HepG2 (cell line): ENCODE results near the gene ARIH2. TPM values are rescaled to one million over a fixed set of nuclear protein-coding genes. Genes with fewer than 3 reads are reported as not detected.

Experiments used
- HOXA3 ChIP-seq: sonication (generic); formaldehyde crosslinking; IDR thresholded peaks from 2 replicates; pipeline ENCODE4 v1.5.0; 2020; ENCODE audit warnings: missing genetic modification reagents
- KDM1A ChIP-seq: IDR thresholded peaks from 2 replicates; pipeline ENCODE4 v1.6.1; 2016; ENCODE audit warnings: missing compliant biosample characterization
- KDM5B ChIP-seq: sonication (generic); formaldehyde crosslinking; IDR thresholded peaks from 2 replicates; pipeline ENCODE4 v1.4.0; 2020; ENCODE audit warnings: missing genetic modification reagents, mild to moderate bottlenecking, borderline replicate concordance
- KLF6 ChIP-seq: IDR thresholded peaks from 2 replicates; pipeline ENCODE4 v1.8.0; 2016; ENCODE audit warnings: missing biosample characterization, missing genetic modification reagents
- MEIS2 ChIP-seq: sonication (generic); formaldehyde crosslinking; IDR thresholded peaks from 2 replicates; pipeline ENCODE4 v1.9.0; 2021; ENCODE audit warnings: mild to moderate bottlenecking, missing genetic modification reagents
- PLRG1 ChIP-seq: fragments of 450-650 bp; conservative IDR thresholded peaks from 2 replicates; pipeline ENCODE4 v1.6.1; 2016
- RELA ChIP-seq: sonication (generic); formaldehyde crosslinking; IDR thresholded peaks from 2 replicates; pipeline ENCODE4 v1.4.0; 2020; ENCODE audit warnings: missing genetic modification reagents
- ZNF235 ChIP-seq: sonication (generic); formaldehyde crosslinking; IDR thresholded peaks from 2 replicates; pipeline ENCODE4 v1.8.1; 2023; ENCODE audit warnings: mild to moderate bottlenecking, missing genetic modification reagents, borderline replicate concordance
- ZNF382 ChIP-seq: sonication (generic); formaldehyde crosslinking; IDR thresholded peaks from 2 replicates; pipeline ENCODE4 v1.5.0; 2020; ENCODE audit warnings: missing genetic modification reagents, mild to moderate bottlenecking, borderline replicate concordance
- ZNF496 ChIP-seq: sonication (generic); formaldehyde crosslinking; IDR thresholded peaks from 2 replicates; pipeline ENCODE4 v1.8.1; 2023; ENCODE audit warnings: mild to moderate bottlenecking, moderate library complexity, missing genetic modification reagents; ENCODE audit not compliant: insufficient replicate concordance
- ZNF747 ChIP-seq: sonication (generic); formaldehyde crosslinking; IDR thresholded peaks from 2 replicates; pipeline ENCODE4 v1.8.1; 2023; ENCODE audit warnings: missing genetic modification reagents, mild to moderate bottlenecking, borderline replicate concordance
- ZSCAN20 ChIP-seq: sonication (generic); formaldehyde crosslinking; IDR thresholded peaks from 2 replicates; pipeline ENCODE4 v1.4.0; 2020; ENCODE audit warnings: missing genetic modification reagents, mild to moderate bottlenecking, borderline replicate concordance
- polyA plus RNA-seq, 8 experiments: library from polyadenylated mRNA; depleted of rRNA in 3 of 8; stranded (reverse) in 7 of 8; unstranded in 1 of 8; fragments of >200 nt; fragmentation: Illumina TruSeq in 4 of 8; extraction: Trizol in 4 of 8; gene quantifications; 2 replicates each; pipeline versions ENCODE4 v1.2.1 to v1.2.3, GENCODE V29; 2011 to 2016; ENCODE audit warnings: low read depth in 4 of 8, missing spikeins in 1 of 8, mixed read lengths in 1 of 8; ENCODE audit not compliant: insufficient read depth in 1 of 8
- total RNA-seq, 5 experiments: library from RNA; depleted of rRNA; stranded (reverse); fragments of >200 nt; fragmentation: Illumina TruSeq; extraction: Trizol; gene quantifications; 2 replicates each; pipeline ENCODE4 v1.2.3, GENCODE V29; 2016; ENCODE audit warnings: low read depth in 1 of 5
- TF ChIP-seq, protein P1 (sequence below): sonication (generic); formaldehyde crosslinking; conservative IDR thresholded peaks from 2 replicates; pipeline ENCODE4 v1.5.0; 2020; ENCODE audit warnings: missing genetic modification reagents
- TF ChIP-seq, protein P2 (sequence below): sonication (generic); formaldehyde crosslinking; IDR thresholded peaks from 2 replicates; pipeline ENCODE4 v1.5.1; 2020; ENCODE audit warnings: mild to moderate bottlenecking, missing genetic modification reagents, moderate library complexity
- TF ChIP-seq, protein P3 (sequence below): sonication (generic); formaldehyde crosslinking; IDR thresholded peaks from 2 replicates; pipeline ENCODE4 v1.4.0; 2020; ENCODE audit warnings: missing genetic modification reagents
- TF ChIP-seq, protein P4 (sequence below): sonication (generic); formaldehyde crosslinking; IDR thresholded peaks from 2 replicates; pipeline ENCODE4 v1.8.0; 2022; ENCODE audit warnings: mild to moderate bottlenecking, missing genetic modification reagents
- TF ChIP-seq, protein P5 (sequence below): sonication (generic); formaldehyde crosslinking; IDR thresholded peaks from 2 replicates; pipeline ENCODE4 v1.8.0; 2022; ENCODE audit warnings: missing genetic modification reagents, mild to moderate bottlenecking, moderate library complexity, borderline replicate concordance

ARIH2 gene
- total and polyA plus RNA-seq, 2 of the 13 experiments (the other 11 are each of a cell fraction or from before 2014, with no cell fraction given): 64.8 to 83.3 TPM

DNA sequence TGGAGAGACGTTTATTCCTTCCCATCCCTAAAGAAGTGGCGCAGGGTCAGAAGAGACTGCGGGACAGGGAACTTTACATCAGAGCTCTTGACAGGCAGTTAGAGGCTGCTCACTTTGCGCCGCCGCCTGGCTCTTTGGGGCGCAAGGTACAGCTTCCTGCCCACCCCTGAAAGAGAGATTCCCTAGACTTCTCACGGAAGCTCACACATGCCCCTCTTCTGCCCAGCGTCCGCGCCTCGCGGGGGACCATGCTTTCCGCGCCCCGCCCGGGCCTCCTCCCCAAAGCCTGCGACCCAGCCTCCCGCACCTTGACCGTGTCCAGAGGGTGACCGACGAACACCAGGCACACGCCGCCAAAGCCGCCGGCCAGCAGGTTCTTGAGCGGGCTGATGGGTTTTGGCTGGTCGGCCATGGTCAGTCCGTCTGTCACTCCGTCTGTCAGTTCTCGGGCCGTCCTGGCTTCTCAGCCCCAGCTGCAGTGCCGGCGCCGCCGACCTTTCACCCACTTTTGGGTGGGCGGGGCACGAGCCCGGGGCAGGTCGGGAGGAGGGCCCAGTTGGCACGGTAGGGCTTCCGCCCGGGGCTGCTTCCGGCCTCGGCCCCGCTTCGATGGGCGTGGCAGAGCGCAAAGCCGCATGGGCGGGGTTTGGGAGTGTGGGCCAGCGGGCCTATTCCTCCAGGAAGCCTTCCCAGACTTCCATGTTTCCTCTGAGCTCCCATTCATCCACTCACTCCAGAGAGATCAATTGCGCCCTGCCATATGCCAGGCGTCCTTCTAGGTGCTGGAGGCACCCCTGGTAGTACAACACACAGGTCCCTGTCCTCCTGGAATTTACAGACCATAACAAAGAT lies 20.0 kb upstream of the ARIH2 start, which contains the start of gene SLC25A20 (continued):
- TF ChIP-seq, protein P1, sequence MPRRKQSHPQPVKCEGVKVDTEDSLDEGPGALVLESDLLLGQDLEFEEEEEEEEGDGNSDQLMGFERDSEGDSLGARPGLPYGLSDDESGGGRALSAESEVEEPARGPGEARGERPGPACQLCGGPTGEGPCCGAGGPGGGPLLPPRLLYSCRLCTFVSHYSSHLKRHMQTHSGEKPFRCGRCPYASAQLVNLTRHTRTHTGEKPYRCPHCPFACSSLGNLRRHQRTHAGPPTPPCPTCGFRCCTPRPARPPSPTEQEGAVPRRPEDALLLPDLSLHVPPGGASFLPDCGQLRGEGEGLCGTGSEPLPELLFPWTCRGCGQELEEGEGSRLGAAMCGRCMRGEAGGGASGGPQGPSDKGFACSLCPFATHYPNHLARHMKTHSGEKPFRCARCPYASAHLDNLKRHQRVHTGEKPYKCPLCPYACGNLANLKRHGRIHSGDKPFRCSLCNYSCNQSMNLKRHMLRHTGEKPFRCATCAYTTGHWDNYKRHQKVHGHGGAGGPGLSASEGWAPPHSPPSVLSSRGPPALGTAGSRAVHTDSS (CRISPR knock-in tag): no peak
- TF ChIP-seq ZSCAN20 (CRISPR knock-in tag) (no peak), KDM5B (CRISPR knock-in tag) (no peak; the same call in 1 of the 2 replicates), PLRG1 (no peak), ZNF496 (CRISPR knock-in tag) (no peak), KLF6 (CRISPR knock-in tag) (no peak), KDM1A (CRISPR knock-in tag) (peak; percentile 91; the same call in 1 of the 2 replicates), RELA (no peak), HOXA3 (CRISPR knock-in tag) (peak; percentile 65; the same call in 1 of the 2 replicates), MEIS2 (CRISPR knock-in tag) (peak; percentile 33; the same call in 1 of the 2 replicates), ZNF382 (CRISPR knock-in tag) (no peak), ZNF747 (CRISPR knock-in tag) (0 out of 2 replicates have a peak, but pooled peaks have one; percentile 38), ZNF235 (CRISPR knock-in tag) (peak; percentile 68; the same call in 1 of the 2 replicates)
- TF ChIP-seq, protein P2, sequence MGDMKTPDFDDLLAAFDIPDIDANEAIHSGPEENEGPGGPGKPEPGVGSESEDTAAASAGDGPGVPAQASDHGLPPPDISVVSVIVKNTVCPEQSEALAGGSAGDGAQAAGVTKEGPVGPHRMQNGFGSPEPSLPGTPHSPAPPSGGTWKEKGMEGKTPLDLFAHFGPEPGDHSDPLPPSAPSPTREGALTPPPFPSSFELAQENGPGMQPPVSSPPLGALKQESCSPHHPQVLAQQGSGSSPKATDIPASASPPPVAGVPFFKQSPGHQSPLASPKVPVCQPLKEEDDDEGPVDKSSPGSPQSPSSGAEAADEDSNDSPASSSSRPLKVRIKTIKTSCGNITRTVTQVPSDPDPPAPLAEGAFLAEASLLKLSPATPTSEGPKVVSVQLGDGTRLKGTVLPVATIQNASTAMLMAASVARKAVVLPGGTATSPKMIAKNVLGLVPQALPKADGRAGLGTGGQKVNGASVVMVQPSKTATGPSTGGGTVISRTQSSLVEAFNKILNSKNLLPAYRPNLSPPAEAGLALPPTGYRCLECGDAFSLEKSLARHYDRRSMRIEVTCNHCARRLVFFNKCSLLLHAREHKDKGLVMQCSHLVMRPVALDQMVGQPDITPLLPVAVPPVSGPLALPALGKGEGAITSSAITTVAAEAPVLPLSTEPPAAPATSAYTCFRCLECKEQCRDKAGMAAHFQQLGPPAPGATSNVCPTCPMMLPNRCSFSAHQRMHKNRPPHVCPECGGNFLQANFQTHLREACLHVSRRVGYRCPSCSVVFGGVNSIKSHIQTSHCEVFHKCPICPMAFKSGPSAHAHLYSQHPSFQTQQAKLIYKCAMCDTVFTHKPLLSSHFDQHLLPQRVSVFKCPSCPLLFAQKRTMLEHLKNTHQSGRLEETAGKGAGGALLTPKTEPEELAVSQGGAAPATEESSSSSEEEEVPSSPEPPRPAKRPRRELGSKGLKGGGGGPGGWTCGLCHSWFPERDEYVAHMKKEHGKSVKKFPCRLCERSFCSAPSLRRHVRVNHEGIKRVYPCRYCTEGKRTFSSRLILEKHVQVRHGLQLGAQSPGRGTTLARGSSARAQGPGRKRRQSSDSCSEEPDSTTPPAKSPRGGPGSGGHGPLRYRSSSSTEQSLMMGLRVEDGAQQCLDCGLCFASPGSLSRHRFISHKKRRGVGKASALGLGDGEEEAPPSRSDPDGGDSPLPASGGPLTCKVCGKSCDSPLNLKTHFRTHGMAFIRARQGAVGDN (CRISPR knock-in tag): peak; percentile 87
- TF ChIP-seq, protein P3, sequence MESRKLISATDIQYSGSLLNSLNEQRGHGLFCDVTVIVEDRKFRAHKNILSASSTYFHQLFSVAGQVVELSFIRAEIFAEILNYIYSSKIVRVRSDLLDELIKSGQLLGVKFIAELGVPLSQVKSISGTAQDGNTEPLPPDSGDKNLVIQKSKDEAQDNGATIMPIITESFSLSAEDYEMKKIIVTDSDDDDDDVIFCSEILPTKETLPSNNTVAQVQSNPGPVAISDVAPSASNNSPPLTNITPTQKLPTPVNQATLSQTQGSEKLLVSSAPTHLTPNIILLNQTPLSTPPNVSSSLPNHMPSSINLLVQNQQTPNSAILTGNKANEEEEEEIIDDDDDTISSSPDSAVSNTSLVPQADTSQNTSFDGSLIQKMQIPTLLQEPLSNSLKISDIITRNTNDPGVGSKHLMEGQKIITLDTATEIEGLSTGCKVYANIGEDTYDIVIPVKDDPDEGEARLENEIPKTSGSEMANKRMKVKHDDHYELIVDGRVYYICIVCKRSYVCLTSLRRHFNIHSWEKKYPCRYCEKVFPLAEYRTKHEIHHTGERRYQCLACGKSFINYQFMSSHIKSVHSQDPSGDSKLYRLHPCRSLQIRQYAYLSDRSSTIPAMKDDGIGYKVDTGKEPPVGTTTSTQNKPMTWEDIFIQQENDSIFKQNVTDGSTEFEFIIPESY (CRISPR knock-in tag): no peak
- TF ChIP-seq, protein P4, sequence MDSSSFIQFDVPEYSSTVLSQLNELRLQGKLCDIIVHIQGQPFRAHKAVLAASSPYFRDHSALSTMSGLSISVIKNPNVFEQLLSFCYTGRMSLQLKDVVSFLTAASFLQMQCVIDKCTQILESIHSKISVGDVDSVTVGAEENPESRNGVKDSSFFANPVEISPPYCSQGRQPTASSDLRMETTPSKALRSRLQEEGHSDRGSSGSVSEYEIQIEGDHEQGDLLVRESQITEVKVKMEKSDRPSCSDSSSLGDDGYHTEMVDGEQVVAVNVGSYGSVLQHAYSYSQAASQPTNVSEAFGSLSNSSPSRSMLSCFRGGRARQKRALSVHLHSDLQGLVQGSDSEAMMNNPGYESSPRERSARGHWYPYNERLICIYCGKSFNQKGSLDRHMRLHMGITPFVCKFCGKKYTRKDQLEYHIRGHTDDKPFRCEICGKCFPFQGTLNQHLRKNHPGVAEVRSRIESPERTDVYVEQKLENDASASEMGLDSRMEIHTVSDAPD (CRISPR knock-in tag): no peak
- TF ChIP-seq, protein P5, sequence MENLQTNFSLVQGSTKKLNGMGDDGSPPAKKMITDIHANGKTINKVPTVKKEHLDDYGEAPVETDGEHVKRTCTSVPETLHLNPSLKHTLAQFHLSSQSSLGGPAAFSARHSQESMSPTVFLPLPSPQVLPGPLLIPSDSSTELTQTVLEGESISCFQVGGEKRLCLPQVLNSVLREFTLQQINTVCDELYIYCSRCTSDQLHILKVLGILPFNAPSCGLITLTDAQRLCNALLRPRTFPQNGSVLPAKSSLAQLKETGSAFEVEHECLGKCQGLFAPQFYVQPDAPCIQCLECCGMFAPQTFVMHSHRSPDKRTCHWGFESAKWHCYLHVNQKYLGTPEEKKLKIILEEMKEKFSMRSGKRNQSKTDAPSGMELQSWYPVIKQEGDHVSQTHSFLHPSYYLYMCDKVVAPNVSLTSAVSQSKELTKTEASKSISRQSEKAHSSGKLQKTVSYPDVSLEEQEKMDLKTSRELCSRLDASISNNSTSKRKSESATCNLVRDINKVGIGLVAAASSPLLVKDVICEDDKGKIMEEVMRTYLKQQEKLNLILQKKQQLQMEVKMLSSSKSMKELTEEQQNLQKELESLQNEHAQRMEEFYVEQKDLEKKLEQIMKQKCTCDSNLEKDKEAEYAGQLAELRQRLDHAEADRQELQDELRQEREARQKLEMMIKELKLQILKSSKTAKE: no peak; the same call in 1 of the 2 replicates
